KMS-11 (cell line): ENCODE data around the gene TMEM89.

Experiments
- H2AFZ ChIP-seq: fragments of 200-600 bp; sonication (generic); 2 replicates; pipeline ENCODE4 v1.6.1; 2016; ENCODE audit warnings: antibody characterized with exemption, mixed run types, low read depth
- H3K27ac ChIP-seq: fragments of 200-600 bp; sonication (generic); 2 replicates; pipeline ENCODE4 v1.6.1; 2016; ENCODE audit warnings: mild to moderate bottlenecking, mixed run types
- H3K27me3 ChIP-seq: fragments of 200-600 bp; sonication (generic); 2 replicates; pipeline ENCODE4 v1.6.1; 2017; ENCODE audit warnings: mild to moderate bottlenecking, low read depth, mixed run types, moderate library complexity; ENCODE audit not compliant: insufficient read depth
- H3K36me3 ChIP-seq: fragments of 200-600 bp; sonication (generic); 2 replicates; pipeline ENCODE4 v1.6.1; 2017; ENCODE audit warnings: mild to moderate bottlenecking, mixed run types; ENCODE audit not compliant: insufficient read depth
- H3K4me1 ChIP-seq: fragments of 200-600 bp; sonication (generic); 2 replicates; pipeline ENCODE4 v1.6.1; 2016; ENCODE audit warnings: mild to moderate bottlenecking, low read depth, mixed run types; ENCODE audit not compliant: poor library complexity, severe bottlenecking
- H3K4me2 ChIP-seq: fragments of 200-600 bp; sonication (generic); 2 replicates; pipeline ENCODE4 v1.7.0; 2016; ENCODE audit warnings: mild to moderate bottlenecking, mixed run types
- H3K4me3 ChIP-seq: fragments of 200-600 bp; sonication (generic); IDR thresholded peaks from 2 replicates; pipeline ENCODE4 v1.6.1; 2017; ENCODE audit warnings: low read depth, low read length, mixed read lengths; ENCODE audit not compliant: insufficient read depth
- H3K79me2 ChIP-seq: fragments of 200-600 bp; sonication (generic); 2 replicates; pipeline ENCODE4 v1.6.1; 2016; ENCODE audit warnings: low read depth, mixed run types; ENCODE audit not compliant: insufficient read depth
- H3K9ac ChIP-seq: fragments of 200-600 bp; sonication (generic); 2 replicates; pipeline ENCODE4 v1.6.1; 2016; ENCODE audit warnings: mild to moderate bottlenecking, mixed run types
- H4K20me1 ChIP-seq: fragments of 200-600 bp; sonication (generic); 2 replicates; pipeline ENCODE4 v1.6.1; 2016; ENCODE audit warnings: mild to moderate bottlenecking, mixed run types; ENCODE audit not compliant: insufficient read depth
- TF ChIP-seq, protein P1 (sequence below): fragments of 200-600 bp; sonication (generic); conservative IDR thresholded peaks from 2 replicates; pipeline ENCODE4 v1.6.1; 2017; ENCODE audit warnings: low read depth, mild to moderate bottlenecking, antibody characterized with exemption, low read length, moderate library complexity, mixed read lengths

Gene TMEM89

DNA sequence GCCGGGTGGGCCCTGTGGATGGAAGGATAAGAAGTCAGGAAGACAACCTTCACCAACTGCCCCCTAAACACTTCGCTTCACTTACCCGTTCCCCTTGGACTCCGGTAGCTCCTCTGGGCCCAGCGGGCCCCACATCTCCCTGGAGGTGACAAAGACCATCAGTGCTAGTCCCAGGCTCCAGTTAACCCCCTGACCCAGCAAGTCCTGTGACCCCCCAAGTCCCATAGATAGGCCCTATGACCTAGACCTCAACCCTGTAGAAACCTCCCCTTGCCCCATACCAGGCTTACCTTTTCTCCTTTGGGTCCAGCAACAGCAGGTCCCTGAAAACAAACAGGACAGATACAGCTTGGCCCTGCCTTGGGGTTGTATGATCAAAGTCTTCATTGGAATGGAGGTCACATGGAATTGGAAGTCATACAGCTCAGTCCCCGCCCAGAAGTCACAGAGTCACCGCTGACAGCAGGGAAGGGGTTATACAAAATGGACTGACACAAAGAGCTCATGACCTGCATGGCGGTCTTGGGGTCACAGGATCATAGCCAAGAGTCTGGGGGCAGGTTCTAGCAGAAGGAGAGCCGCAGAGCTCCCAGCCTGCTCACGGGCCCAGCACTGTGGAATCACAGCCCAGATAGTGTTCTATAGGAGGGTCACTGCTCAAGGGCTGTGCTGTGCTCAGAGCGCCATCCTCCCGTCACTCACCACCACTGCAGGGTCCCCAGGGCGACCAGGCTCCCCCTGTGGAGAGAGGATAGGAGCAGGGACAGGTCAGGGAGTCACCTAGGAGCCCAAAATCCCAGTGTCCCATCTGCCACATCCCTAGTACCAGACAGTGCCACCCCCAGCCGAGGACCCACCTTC is 39.7 kb downstream of the TMEM89 start:
- no peaks in the 10 kb centered on the region for H3K79me2 ChIP-seq
- no peaks in the 10 kb centered on the region for H3K36me3 ChIP-seq
- TF ChIP-seq, protein P1, sequence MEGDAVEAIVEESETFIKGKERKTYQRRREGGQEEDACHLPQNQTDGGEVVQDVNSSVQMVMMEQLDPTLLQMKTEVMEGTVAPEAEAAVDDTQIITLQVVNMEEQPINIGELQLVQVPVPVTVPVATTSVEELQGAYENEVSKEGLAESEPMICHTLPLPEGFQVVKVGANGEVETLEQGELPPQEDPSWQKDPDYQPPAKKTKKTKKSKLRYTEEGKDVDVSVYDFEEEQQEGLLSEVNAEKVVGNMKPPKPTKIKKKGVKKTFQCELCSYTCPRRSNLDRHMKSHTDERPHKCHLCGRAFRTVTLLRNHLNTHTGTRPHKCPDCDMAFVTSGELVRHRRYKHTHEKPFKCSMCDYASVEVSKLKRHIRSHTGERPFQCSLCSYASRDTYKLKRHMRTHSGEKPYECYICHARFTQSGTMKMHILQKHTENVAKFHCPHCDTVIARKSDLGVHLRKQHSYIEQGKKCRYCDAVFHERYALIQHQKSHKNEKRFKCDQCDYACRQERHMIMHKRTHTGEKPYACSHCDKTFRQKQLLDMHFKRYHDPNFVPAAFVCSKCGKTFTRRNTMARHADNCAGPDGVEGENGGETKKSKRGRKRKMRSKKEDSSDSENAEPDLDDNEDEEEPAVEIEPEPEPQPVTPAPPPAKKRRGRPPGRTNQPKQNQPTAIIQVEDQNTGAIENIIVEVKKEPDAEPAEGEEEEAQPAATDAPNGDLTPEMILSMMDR, result no peak
- no peaks in the 10 kb centered on the region for H3K4me1 ChIP-seq
- H3K9ac ChIP-seq, result no peak overlapping the region
- H3K4me2 ChIP-seq, result no peak overlapping the region
- no peaks in the 10 kb centered on the region for H4K20me1 ChIP-seq
- H3K4me3 ChIP-seq, result no peak overlapping the region
- no peak overlapping the region for H2AFZ ChIP-seq
- no peak overlapping the region for H3K27ac ChIP-seq
- peaks cover 24% of the 10 kb centered on the region; the same call in 1 of the 2 replicates for H3K27me3 ChIP-seq

DNA sequence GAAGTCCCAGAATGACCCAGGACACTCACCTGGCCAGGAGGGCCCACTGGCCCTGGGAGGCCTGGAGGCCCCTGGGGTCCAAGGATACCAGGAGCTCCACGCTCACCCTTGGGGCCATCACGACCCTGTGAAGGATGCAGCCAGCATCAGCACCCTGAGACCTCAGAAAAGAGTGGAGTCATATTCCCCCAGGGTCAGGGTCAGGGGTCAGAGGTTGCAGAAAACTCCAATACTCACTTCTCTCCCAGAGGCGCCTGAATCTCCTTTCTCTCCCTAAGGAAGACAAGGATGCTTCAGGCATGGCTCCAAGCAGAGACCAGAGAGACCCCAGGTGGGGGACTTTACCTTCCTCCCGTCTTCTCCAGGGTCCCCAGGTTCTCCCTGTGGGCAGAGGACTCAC is 44.9 kb downstream of the TMEM89 start:
- TF ChIP-seq, protein P1, result no peak
- H2AFZ ChIP-seq, result no peak overlapping the region
- H3K4me2 ChIP-seq, result no peak overlapping the region
- no peaks in the 10 kb centered on the region for H3K79me2 ChIP-seq
- peaks cover 17% of the 10 kb centered on the region; the same call in 1 of the 2 replicates for H3K27me3 ChIP-seq
- no peaks in the 10 kb centered on the region for H4K20me1 ChIP-seq
- H3K27ac ChIP-seq, result no peak overlapping the region
- H3K36me3 ChIP-seq, result no peaks in the 10 kb centered on the region
- no peaks in the 10 kb centered on the region for H3K4me1 ChIP-seq
- no peak overlapping the region for H3K4me3 ChIP-seq
- no peak overlapping the region for H3K9ac ChIP-seq

DNA sequence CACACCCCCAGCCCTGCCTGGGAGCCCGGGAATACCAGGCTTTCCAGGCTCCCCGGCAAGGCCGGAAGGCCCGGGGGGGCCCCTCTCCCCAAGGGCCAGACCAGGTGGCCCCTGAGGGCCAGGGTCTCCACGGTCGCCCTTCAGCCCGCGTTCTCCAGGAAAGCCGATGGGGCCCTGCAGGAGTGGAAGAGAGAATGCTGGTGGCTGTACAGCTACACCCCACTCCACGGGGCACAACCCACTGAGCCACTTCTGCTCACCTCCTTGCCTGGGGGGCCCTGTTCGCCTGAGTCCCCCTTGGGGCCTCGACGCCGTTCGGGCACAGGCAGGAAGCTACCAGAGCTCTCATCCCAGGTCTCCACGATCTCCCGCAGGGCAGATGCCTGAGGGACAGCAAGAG is 46.2 kb downstream of the TMEM89 start:
- H2AFZ ChIP-seq, result no peak overlapping the region
- H3K9ac ChIP-seq, result no peak overlapping the region
- H4K20me1 ChIP-seq, result no peaks in the 10 kb centered on the region
- H3K36me3 ChIP-seq, result no peaks in the 10 kb centered on the region
- H3K27me3 ChIP-seq, result peaks cover 6% of the 10 kb centered on the region; the same call in 1 of the 2 replicates
- H3K27ac ChIP-seq, result no peak overlapping the region
- H3K4me2 ChIP-seq, result no peak overlapping the region
- H3K4me3 ChIP-seq, result no peak overlapping the region
- no peaks in the 10 kb centered on the region for H3K4me1 ChIP-seq
- TF ChIP-seq, protein P1, result no peak
- H3K79me2 ChIP-seq, result no peaks in the 10 kb centered on the region

DNA sequence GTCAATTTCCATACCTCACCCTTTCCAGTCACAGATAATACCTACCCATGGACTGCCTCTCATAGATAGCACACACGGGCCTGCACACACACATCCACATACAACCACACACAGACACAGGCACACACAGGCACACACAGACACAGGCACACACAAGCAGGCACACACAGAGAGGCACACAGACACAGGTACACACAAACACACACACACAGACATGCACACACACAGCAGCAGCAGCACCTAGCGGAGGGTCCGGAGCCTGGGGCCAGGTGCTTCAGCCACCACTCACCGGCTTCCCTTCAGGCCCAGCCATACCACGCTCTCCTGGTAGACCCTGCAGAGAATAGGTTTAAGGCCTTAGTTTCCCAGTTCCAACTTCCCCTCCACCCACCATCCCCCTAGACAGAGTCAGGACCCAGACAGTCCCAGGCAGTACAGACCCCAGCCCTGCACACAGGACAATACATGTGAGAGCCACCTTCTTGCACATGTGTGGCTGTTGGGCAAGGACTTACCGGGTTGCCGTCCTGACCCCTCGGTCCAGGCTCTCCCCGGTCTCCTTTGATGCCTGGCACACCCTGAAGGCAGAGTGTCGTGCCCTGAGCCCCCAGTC is 47.5 kb downstream of the TMEM89 start:
- no peaks in the 10 kb centered on the region for H3K36me3 ChIP-seq
- no peak overlapping the region for H3K27ac ChIP-seq

More for the DNA sequence above, 47.5 kb downstream of the TMEM89 start:
- no peaks in the 10 kb centered on the region for H3K79me2 ChIP-seq
- no peak overlapping the region for H3K4me2 ChIP-seq
- no peaks in the 10 kb centered on the region; the same call in 1 of the 2 replicates for H3K27me3 ChIP-seq
- H2AFZ ChIP-seq, result no peak overlapping the region
- TF ChIP-seq, protein P1, result no peak
- H4K20me1 ChIP-seq, result no peaks in the 10 kb centered on the region
- no peak overlapping the region for H3K4me3 ChIP-seq
- no peaks in the 10 kb centered on the region for H3K4me1 ChIP-seq
- no peak overlapping the region for H3K9ac ChIP-seq
